Uterus (tissue), 4 donors: ENCODE measurements around the gene ACBD6. TPM values are rescaled to one million over a fixed set of nuclear protein-coding genes. Genes with fewer than 3 reads are reported as not detected.
A peak's percentile ranks its signal among the peaks of the same experiment; 100 is the strongest.
"Not testable (repeated sequence)": the region's sequence is repeated elsewhere in the genome, so short reads cannot be mapped to it uniquely, and the experiment has no call there.

Source experiments
- DNase-seq, 2 donors: peaks; one replicate each; pipeline ENCODE4 v3.0.0-alpha.2; 2019 to 2020
- H3K27ac ChIP-seq, 2 donors: fragments of 200-600 bp; sonication (generic); 1 replicate in 1 of 2; 2 replicates in 1 of 2; pipeline ENCODE4 v1.5.1; 2016 to 2018
- H3K27me3 ChIP-seq, 2 donors: fragments of 200-600 bp; sonication (generic); one replicate each; pipeline ENCODE4 v1.5.1; 2018 to 2019; ENCODE audit warnings: control low read depth in 1 of 2
- H3K36me3 ChIP-seq, 2 donors: fragments of 200-600 bp; sonication (generic); one replicate each; pipeline ENCODE4 v1.5.1; 2019; ENCODE audit warnings: control low read depth in 1 of 2
- H3K4me1 ChIP-seq, 2 donors: fragments of 200-600 bp; sonication (generic); one replicate each; pipeline ENCODE4 v1.5.1; 2018 to 2019; ENCODE audit warnings: control low read depth in 1 of 2
- H3K4me3 ChIP-seq, 2 donors: fragments of 200-600 bp; sonication (generic); 1 replicate in 1 of 2; 2 replicates in 1 of 2; pipeline ENCODE4 v1.5.1; 2018 to 2019; ENCODE audit warnings: mild to moderate bottlenecking in 1 of 2
- H3K9me3 ChIP-seq, 2 donors: fragments of 200-600 bp; sonication (generic); one replicate each; pipeline ENCODE4 v1.5.1; 2019; ENCODE audit warnings: control low read depth in 1 of 2
- POLR2A ChIP-seq, 2 donors: fragments of 450-650 bp; IDR thresholded peaks; one replicate each; pipeline ENCODE4 v1.6.1; 2016; ENCODE audit warnings: antibody characterized with exemption in 2 of 2, mild to moderate bottlenecking in 1 of 2, moderate library complexity in 1 of 2
- intact Hi-C: fragments of 100-400 bp; cut with DNase I; formaldehyde crosslinking; loops from one replicate; pipeline ENCODE4 v1.15.1; 2023; ENCODE audit warnings: low total_unique reads
- total RNA-seq, 4 donors: library from RNA; depleted of rRNA in 3 of 4; stranded (reverse); fragments of >200 nt in 3 of 4; gene quantifications; one replicate each; pipeline versions ENCODE4 v1.1.0 to v1.2.4, GENCODE V29; 2014 to 2023
- TF ChIP-seq, protein P1 (sequence below), 4 experiments: fragments of 200-600 bp in 2 of 4; fragments of 450-650 bp in 2 of 4; sonication (generic) in 2 of 4; IDR thresholded peaks; one replicate each; pipeline ENCODE4 v1.5.1; 2016 to 2019; ENCODE audit warnings: antibody characterized with exemption in 4 of 4, mild to moderate bottlenecking in 2 of 4, moderate library complexity in 1 of 4
- donor health status: DM: yes; HTN: yes; CAD: no.

Gene ACBD6, protein sequence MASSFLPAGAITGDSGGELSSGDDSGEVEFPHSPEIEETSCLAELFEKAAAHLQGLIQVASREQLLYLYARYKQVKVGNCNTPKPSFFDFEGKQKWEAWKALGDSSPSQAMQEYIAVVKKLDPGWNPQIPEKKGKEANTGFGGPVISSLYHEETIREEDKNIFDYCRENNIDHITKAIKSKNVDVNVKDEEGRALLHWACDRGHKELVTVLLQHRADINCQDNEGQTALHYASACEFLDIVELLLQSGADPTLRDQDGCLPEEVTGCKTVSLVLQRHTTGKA
- total RNA-seq: 10 to 100 TPM; 22.1 to 54.7 (median 39.6) TPM

DNA sequence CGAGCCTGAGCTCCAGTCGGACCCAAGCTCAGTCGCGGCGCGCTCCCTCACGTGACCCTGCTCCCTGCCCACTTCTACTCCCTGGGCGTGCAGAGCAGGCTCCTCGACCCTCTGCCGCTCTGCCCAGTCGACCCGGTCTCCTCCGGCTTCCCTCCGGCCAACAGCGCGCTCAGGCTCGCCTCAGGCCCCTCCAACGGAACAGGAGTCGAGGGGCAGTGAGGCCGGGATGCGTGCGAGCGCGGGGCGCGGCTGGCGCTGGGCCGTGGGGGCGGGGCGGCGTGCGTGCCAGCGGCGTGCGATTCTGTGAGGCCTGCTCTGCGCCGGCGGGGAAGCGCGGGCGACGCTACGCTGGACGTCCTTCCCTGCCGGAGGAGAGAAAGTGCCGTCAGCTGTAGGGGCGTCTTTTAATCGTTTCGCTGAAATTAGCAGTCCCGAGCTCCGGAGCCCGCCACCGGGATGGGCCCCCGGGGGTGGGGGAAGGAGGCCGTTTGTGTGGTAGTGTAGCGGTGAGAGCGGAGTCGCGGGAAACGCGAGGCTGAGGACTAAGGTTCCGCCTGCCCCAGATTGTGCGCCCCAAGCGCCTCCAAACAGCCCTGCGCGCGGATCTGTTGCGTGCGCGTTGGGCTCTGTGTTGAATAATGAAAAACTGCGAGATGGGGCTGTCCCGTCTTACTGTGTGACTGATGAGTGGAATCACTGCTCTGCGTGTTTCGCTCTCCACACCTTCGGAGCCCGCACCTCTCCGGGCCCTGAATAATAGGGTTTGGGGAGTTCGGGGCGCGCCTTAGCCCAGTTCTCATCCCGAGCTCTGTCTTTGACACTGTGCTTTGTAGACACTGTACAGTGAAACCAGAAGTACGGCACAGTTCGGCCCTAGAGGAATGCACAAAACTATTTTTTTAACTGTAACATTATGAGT lies at the start of gene ACBD6:
Gene ACBD6 (minus strand): TSS at position 217 of the 919 bp plus-strand sequence. CDS start 311 bp downstream, outside the sequence.
- Histone ChIP-seq H3K36me3 (no peaks in the 10 kb centered on the region), H3K4me1 (peaks cover 0 to 8% of the 10 kb centered on the region in 2 donors), H3K9me3 (no peaks in the 10 kb centered on the region), H3K27ac (peak within 1 kb of the TSS; percentile 86 to 95), H3K27me3 (no peaks in the 10 kb centered on the region), H3K4me3 (peak within 1 kb of the TSS; percentile 77 to 89)
- DNase-seq: peak; percentile 77 to 85
- TF ChIP-seq POLR2A (IDR thresholded peaks at IDR 0.05): peak; percentile 9 to 48
- TF ChIP-seq, protein P1, sequence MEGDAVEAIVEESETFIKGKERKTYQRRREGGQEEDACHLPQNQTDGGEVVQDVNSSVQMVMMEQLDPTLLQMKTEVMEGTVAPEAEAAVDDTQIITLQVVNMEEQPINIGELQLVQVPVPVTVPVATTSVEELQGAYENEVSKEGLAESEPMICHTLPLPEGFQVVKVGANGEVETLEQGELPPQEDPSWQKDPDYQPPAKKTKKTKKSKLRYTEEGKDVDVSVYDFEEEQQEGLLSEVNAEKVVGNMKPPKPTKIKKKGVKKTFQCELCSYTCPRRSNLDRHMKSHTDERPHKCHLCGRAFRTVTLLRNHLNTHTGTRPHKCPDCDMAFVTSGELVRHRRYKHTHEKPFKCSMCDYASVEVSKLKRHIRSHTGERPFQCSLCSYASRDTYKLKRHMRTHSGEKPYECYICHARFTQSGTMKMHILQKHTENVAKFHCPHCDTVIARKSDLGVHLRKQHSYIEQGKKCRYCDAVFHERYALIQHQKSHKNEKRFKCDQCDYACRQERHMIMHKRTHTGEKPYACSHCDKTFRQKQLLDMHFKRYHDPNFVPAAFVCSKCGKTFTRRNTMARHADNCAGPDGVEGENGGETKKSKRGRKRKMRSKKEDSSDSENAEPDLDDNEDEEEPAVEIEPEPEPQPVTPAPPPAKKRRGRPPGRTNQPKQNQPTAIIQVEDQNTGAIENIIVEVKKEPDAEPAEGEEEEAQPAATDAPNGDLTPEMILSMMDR (IDR thresholded peaks at IDR 0.05): peak in 2 of 4 experiments; percentile 3 to 35
- intact Hi-C loops: no loop called here

DNA sequence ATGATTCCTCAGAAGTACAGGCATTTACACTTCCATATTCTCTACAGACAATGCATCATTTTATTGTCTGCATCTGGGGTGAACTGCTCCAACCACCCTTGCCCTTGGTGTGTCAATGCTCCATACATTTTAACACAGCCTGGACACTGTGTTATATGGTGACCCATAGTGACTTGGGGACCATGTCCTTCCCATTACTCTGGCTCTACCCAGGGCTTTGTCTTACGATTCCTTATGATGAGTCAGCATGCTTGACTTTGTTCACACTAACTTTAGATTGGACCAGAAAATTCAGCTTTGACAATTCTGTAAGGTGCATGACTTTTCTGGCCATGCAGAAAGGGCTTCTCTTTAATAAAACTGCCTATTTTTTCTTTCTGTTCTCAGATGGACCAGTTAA lies 49.6 kb upstream of the ACBD6 start:
- no peaks in the 10 kb centered on the region for H3K36me3 ChIP-seq

DNA sequence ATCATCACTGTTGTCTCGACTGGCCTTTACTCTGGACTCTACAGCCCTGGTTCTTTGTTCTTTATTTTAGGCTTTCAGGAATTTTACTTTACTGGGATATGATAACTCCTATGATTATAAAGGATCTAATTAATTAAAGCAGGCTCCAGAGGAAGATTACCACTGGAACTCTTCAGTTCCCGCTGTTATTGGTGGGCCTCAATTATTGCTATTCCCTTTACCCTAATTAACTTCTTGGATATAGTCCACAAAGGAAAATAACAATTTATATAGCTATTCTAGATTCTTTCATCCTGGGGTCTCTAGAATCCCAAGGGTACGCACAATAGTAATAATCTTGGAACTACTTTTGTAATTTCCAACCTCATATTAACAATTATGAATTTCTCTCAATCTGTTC lies 47.9 kb upstream of the ACBD6 start:
- Histone ChIP-seq H3K9me3 (no peaks in the 10 kb centered on the region), H3K36me3 (no peaks in the 10 kb centered on the region), H3K27me3 (no peaks in the 10 kb centered on the region), H3K27ac (no peak overlapping the region), H3K4me1 (no peaks in the 10 kb centered on the region), H3K4me3 (no peak overlapping the region)
- no peak for DNase-seq
- intact Hi-C loops: no loop called here
- TF ChIP-seq POLR2A (IDR thresholded peaks at IDR 0.05): no peak
- TF ChIP-seq, protein P1 (IDR thresholded peaks at IDR 0.05): no peak

More for the DNA sequence above, 49.6 kb upstream of the ACBD6 start:
- H3K9me3 ChIP-seq: no peaks in the 10 kb centered on the region
- no peaks in the 10 kb centered on the region for H3K27me3 ChIP-seq
- no peak overlapping the region for H3K4me3 ChIP-seq
- intact Hi-C loops: no loop called here
- H3K27ac ChIP-seq: no peak overlapping the region
- TF ChIP-seq, protein P1 (IDR thresholded peaks at IDR 0.05): no peak
- TF ChIP-seq POLR2A (IDR thresholded peaks at IDR 0.05): no peak
- DNase-seq: no peak
- no peaks in the 10 kb centered on the region for H3K4me1 ChIP-seq

DNA sequence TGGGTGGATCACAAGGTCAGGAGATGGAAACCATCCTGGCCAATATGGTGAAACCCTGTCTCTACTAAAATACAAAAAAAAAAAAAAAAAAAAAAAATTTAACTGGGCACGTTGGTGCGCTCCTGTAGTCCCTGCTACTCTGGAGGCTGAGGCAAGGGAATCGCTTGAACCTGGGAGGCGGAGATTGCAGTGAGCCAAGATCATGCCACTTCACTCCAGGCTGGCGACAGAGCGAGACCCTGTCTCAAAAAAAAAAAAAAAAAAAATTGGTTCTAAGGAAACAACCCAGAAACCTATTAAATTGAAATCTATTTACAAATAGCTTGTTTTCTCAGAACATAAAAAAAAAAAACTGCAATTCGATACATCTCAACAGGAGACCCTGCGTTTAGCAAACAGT lies 47.4 kb upstream of the ACBD6 start:
- H3K27me3 ChIP-seq, DNase-seq, H3K27ac ChIP-seq, H3K4me3 ChIP-seq, intact Hi-C loops, H3K36me3 ChIP-seq, H3K9me3 ChIP-seq, H3K4me1 ChIP-seq: not testable (repeated sequence)

DNA sequence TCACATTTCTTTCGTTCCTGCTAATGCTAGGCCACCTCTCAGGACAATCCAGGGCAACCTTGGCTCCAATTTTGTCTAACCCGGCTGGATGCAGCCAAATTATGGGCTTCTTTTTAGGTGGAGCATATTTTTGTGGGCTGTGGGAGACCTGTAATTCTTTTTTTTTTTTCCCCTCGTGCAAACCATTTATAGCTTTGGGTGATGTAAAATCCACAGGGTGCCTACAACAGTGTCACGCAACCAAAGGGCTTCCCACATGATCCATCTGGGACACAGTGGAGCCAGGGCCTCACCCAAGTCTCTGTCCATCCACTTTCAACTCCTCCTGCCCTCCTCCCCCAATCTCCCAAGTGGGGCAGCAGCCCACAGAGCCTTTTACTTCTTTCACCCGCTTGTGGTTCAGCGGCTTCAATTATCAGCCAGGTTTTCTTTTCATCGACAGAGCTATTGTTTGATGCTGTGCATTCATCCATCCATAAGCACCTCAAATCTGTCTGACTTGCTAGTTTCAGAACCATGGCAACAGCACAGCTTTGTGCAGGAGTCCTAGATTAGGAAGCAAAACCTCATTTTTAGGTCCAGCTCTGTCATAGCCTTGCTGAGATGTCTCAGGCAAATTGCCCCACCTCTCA lies 46.4 kb upstream of the ACBD6 start:
- H3K36me3 ChIP-seq: no peaks in the 10 kb centered on the region
- no peaks in the 10 kb centered on the region for H3K27me3 ChIP-seq
- no peaks in the 10 kb centered on the region for H3K9me3 ChIP-seq
- no peak for DNase-seq
- H3K27ac ChIP-seq: no peak overlapping the region
- no peak overlapping the region for H3K4me3 ChIP-seq
- TF ChIP-seq, protein P1 (IDR thresholded peaks at IDR 0.05): no peak
- TF ChIP-seq POLR2A (IDR thresholded peaks at IDR 0.05): no peak
- intact Hi-C loops: no loop called here
- no peaks in the 10 kb centered on the region for H3K4me1 ChIP-seq
